HL-60 (cell line): ENCODE measurements around the gene CFAP43.

Source experiments
- DNase-seq, 2 experiments: peaks; one replicate each; pipeline ENCODE4 v3.0.0-alpha.2; 2010 to 2020; ENCODE audit warnings: low read depth in 1 of 2, low spot score in 1 of 2
- H3K27ac ChIP-seq: fragments of 250-450 bp; sonication (Bioruptor Pico); replicated peaks from 2 replicates; pipeline ENCODE4 v1.5.1; 2020; ENCODE audit warnings: mild to moderate bottlenecking, moderate library complexity
- H3K27me3 ChIP-seq: fragments of 250-450 bp; sonication (Bioruptor Pico); 2 replicates; pipeline ENCODE4 v1.5.1; 2021; ENCODE audit warnings: mild to moderate bottlenecking, moderate library complexity; ENCODE audit not compliant: insufficient read depth, poor library complexity, severe bottlenecking
- H3K4me3 ChIP-seq: replicated peaks from 2 replicates; pipeline ENCODE4 v1.5.1; 2011; ENCODE audit warnings: mild to moderate bottlenecking, control low read depth, low read length; ENCODE audit not compliant: insufficient read depth
- CTCF ChIP-seq: IDR thresholded peaks from one replicate; pipeline ENCODE4 v1.5.1; 2011; ENCODE audit warnings: low read length, control low read depth, inconsistent platforms; ENCODE audit not compliant: insufficient read depth
- GABPA ChIP-seq: IDR thresholded peaks from 2 replicates; pipeline ENCODE4 v1.6.1; 2012; ENCODE audit warnings: low read depth
- POLR2AphosphoS5 ChIP-seq: IDR thresholded peaks from 2 replicates; pipeline ENCODE4 v1.6.1; 2012; ENCODE audit warnings: low read depth
- REST ChIP-seq: IDR thresholded peaks from 2 replicates; pipeline ENCODE4 v1.6.1; 2012; ENCODE audit warnings: low read depth; ENCODE audit not compliant: insufficient replicate concordance
- SPI1 ChIP-seq: IDR thresholded peaks from 2 replicates; pipeline ENCODE4 v1.6.1; 2012; ENCODE audit warnings: low read depth, mild to moderate bottlenecking, borderline replicate concordance

The CFAP43 gene

GRCh38 chr10:104120512-104120902, 111.7 kb downstream of the CFAP43 start:
- DNase-seq = no peak
- Histone ChIP-seq H3K27ac (peak overlapping the region; percentile 98), H3K27me3 (no peaks in the 10 kb centered on the region), H3K4me3 (peak overlapping the region; percentile 42)
- TF ChIP-seq POLR2AphosphoS5 = no peak
- TF ChIP-seq GABPA = no peak
- no peak for TF ChIP-seq REST
- no peak for TF ChIP-seq SPI1
- no peak for TF ChIP-seq CTCF

GRCh38 chr10:104119996-104120395, 112.2 kb downstream of the CFAP43 start:
- Histone ChIP-seq H3K27me3 (no peaks in the 10 kb centered on the region), H3K27ac (no peak overlapping the region; the same call in 1 of the 2 replicates), H3K4me3 (no peak overlapping the region)
- TF ChIP-seq SPI1 (no peak), POLR2AphosphoS5 (no peak), REST (no peak), GABPA (no peak), CTCF (no peak)
- no peak for DNase-seq

GRCh38 chr10:104117839-104118323, 114.3 kb downstream of the CFAP43 start:
- no peak overlapping the region for H3K4me3 ChIP-seq
- H3K27ac ChIP-seq = no peak overlapping the region
- no peaks in the 10 kb centered on the region for H3K27me3 ChIP-seq
- no peak for TF ChIP-seq REST
- no peak for TF ChIP-seq SPI1
- no peak for TF ChIP-seq POLR2AphosphoS5
- no peak for TF ChIP-seq GABPA
- no peak for TF ChIP-seq CTCF
- no peak for DNase-seq
